Retinal pigment epithelial cell (primary cell): Measurements from ENCODE around the gene ZMAT5.

Experiments used
- DNase-seq: peaks from one replicate; pipeline ENCODE4 v3.0.0-alpha.2; 2010; ENCODE audit warnings: low read depth
- H3K4me3 ChIP-seq: 2 replicates; pipeline ENCODE4 v1.5.1; 2011; ENCODE audit warnings: mild to moderate bottlenecking, low read length, control low read depth, moderate library complexity
- CTCF ChIP-seq: conservative IDR thresholded peaks from 2 replicates; pipeline ENCODE4 v1.5.1; 2011; ENCODE audit warnings: low read depth, low read length, control low read depth, inconsistent platforms

ZMAT5 gene

DNA sequence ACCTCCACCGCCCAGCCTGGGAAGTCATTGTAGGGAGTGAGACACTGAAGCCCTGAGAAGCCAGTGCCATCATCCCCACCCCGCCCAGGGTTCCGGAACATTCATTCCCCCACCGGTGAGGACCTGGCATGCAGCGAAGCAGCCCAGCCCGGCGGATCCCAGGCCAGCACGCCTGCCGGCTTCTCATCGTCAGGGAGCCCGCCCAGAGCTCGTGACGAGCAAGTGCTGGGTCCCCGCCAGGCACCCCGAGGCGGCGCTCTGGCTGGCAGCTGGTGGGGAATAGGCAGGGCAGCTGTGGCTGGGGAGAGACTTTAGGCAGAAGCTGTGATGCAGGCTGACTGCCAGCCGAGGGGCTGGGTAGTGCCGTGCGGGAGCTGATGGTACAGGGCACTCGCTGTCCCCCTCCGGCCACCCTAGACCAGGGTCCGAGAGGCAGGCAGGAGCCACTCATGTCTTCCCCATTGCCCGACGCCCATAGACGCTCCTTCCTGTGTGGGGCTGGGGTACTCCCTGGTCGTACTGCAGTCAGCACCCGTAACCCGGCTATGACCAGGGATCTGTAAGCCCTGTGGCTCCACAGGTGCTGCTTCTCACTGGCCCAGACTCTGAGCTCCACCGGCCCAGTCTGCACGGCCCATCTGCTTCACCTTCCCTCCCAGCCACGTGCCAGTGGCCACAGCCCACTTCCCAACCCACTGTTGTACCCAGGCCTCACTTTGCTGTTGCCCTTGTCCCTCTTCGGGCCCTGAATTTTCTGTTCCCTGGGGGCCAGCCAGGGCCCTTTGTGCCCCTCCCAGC is 71.5 kb downstream of the ZMAT5 start:
- no peak overlapping the region for H3K4me3 ChIP-seq
- DNase-seq, result no peak
- TF ChIP-seq CTCF, result no peak

DNA sequence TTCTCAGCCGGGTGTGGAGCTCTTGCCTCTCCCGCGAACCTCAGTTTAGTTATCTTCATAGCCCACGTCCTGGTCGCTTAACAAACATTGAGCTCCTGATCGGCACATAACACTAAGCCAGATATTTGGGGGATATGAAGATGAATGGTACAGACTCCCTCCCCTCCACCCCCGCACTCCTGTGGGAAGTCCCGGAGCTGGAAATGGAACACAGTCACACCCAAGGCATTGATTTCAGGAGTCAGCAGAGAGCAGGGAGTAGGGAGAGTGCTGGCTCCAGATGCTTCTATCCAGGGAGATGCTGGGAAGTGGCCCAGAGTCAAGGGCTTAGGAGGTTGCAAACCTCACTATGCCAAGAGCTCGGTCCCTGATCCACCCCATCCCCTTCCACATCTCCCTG is 73.1 kb downstream of the ZMAT5 start:
- DNase-seq, result no peak
- no peak for TF ChIP-seq CTCF
- H3K4me3 ChIP-seq, result no peak overlapping the region

- no peak for DNase-seq
- no peak for TF ChIP-seq CTCF
- H3K4me3 ChIP-seq, result no peak overlapping the region
Observed at GRCh38 chr22:29693161-29693560, 73.6 kb downstream of the ZMAT5 start.

DNA sequence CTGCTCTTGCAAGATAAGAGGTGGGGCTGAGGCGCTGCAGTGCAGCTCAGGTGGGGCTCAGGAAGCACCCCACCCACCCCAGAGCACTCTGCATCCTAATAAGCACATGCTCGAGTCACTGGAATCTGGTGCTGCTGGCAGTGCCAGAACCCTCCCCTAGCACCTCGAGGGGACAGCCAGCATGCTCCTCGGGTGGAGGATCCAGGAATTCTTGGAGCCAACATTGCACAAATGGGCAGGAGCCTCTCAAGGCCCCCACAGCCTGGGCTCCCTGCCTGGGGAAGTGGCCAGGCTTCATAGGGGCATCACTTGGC is 74.5 kb downstream of the ZMAT5 start:
- no peak for DNase-seq
- no peak overlapping the region for H3K4me3 ChIP-seq
- no peak for TF ChIP-seq CTCF

DNA sequence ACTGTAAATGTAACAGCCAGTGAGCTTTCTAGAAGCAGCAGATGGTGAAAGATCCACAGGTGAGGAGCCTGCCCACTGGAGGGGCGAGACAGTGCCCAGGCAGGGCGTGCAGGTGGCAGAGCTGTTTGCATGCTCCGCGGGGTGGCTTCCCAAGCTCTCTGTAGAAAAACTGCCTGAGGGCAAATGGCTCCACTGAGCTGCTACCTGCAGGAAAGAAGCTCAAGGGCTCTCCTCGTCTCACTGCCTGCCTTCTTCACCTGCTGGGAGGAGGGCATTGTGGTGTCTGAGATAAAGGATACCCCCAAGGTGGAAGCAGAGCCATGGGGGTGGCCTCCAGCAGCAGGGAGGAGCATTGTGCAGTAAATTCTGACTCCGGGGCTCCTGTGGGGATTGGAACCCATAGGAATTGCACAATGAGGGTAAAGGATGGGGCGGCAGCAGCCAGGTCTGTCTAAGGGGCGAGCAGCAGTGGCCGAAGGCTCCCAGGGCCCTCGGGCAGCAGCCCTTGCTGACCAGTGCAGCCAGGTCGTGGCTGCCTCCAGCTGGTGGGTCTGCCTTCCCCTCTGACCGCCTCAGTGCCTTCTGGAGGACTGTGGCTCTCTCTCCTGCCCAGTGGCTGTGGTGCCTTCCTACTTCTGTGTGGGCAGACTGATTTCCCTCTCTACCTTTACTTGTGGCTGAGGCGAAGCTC is 75.0 kb downstream of the ZMAT5 start:
- no peak overlapping the region for H3K4me3 ChIP-seq
- no peak for TF ChIP-seq CTCF
- no peak for DNase-seq

GRCh38 chr22:29690476-29690875 is 76.3 kb downstream of the ZMAT5 start:
- H3K4me3 ChIP-seq, result no peak overlapping the region
- DNase-seq, result no peak
- no peak for TF ChIP-seq CTCF

DNA sequence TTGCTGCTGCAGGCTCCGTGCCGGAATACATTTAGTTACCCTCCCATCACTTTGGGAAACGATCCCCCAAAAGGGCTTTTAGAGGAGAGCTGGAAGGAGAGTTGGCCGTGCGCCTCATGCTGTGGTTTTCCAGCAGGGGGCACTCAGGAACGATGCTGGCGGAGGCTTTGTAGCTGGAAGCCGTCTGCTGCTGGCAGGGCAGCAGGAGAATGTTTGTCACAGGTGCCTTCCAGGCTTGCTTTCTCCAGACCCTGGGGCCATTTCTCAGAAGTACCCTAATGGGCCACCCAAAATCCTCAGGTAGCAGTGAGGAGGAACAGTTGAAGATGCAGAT is 77.0 kb downstream of the ZMAT5 start:
- no peak for DNase-seq
- no peak overlapping the region for H3K4me3 ChIP-seq
- TF ChIP-seq CTCF, result peak; percentile 91
